ENCODE measurements around the gene COL25A1.

COL25A1 gene

GRCh38 chr4:109263721-109264120, 38.7 kb downstream of the COL25A1 start:
- TF ChIP-seq CTCF (IDR thresholded peaks at IDR 0.05): no peak
- Histone ChIP-seq H3K4me2 (ENCODE audit: low read length) (no peak overlapping the region), H3K36me3 (ENCODE audit: control insufficient read depth, insufficient read depth, low read length) (no peaks in the 10 kb centered on the region), H3K9me3 (ENCODE audit: control insufficient read depth, low read length) (no peaks in the 10 kb centered on the region), H3K9ac (no peak overlapping the region), H3K4me3 (ENCODE audit: low read depth, low read length) (no peak overlapping the region), H2AFZ (no peak overlapping the region), H3K27ac (no peak overlapping the region), H3K4me1 (no peaks in the 10 kb centered on the region), H3K27me3 (ENCODE audit: control insufficient read depth, insufficient read depth, low read length) (no peaks in the 10 kb centered on the region), H3K79me2 (no peaks in the 10 kb centered on the region)

GRCh38 chr4:109256818-109257217, 45.6 kb downstream of the COL25A1 start:
- Histone ChIP-seq H3K4me2 (ENCODE audit: low read length) (no peak overlapping the region), H3K9ac (no peak overlapping the region), H3K79me2 (no peaks in the 10 kb centered on the region), H3K36me3 (ENCODE audit: control insufficient read depth, insufficient read depth, low read length) (no peaks in the 10 kb centered on the region), H3K4me1 (no peaks in the 10 kb centered on the region), H3K27me3 (ENCODE audit: control insufficient read depth, insufficient read depth, low read length) (no peaks in the 10 kb centered on the region), H3K4me3 (ENCODE audit: low read depth, low read length) (no peak overlapping the region), H3K9me3 (ENCODE audit: control insufficient read depth, low read length) (no peaks in the 10 kb centered on the region), H3K27ac (no peak overlapping the region), H2AFZ (no peak overlapping the region)
- no peak for TF ChIP-seq CTCF (IDR thresholded peaks at IDR 0.05)

- no peak overlapping the region for H3K27ac ChIP-seq
- no peak overlapping the region for H2AFZ ChIP-seq
- no peaks in the 10 kb centered on the region for H3K36me3 ChIP-seq (ENCODE audit: control insufficient read depth, insufficient read depth, low read length)
- no peak overlapping the region for H3K9ac ChIP-seq
- no peak overlapping the region for H3K4me3 ChIP-seq (ENCODE audit: low read depth, low read length)
- H3K9me3 ChIP-seq (ENCODE audit: control insufficient read depth, low read length): no peaks in the 10 kb centered on the region
- H3K4me1 ChIP-seq: no peaks in the 10 kb centered on the region
- TF ChIP-seq CTCF (IDR thresholded peaks at IDR 0.05): no peak
- H3K4me2 ChIP-seq (ENCODE audit: low read length): no peak overlapping the region
- no peaks in the 10 kb centered on the region for H3K27me3 ChIP-seq (ENCODE audit: control insufficient read depth, insufficient read depth, low read length)
- H3K79me2 ChIP-seq: no peaks in the 10 kb centered on the region
Observed at GRCh38 chr4:109254845-109255244, 47.6 kb downstream of the COL25A1 start.

GRCh38 chr4:109251396-109251795, 51.1 kb downstream of the COL25A1 start:
- Histone ChIP-seq H3K4me2 (ENCODE audit: low read length) (no peak overlapping the region), H2AFZ (no peak overlapping the region), H3K9me3 (ENCODE audit: control insufficient read depth, low read length) (no peaks in the 10 kb centered on the region), H3K27me3 (ENCODE audit: control insufficient read depth, insufficient read depth, low read length) (no peaks in the 10 kb centered on the region), H3K36me3 (ENCODE audit: control insufficient read depth, insufficient read depth, low read length) (no peaks in the 10 kb centered on the region), H3K79me2 (no peaks in the 10 kb centered on the region), H3K9ac (no peak overlapping the region), H3K4me1 (no peaks in the 10 kb centered on the region), H3K27ac (no peak overlapping the region), H3K4me3 (ENCODE audit: low read depth, low read length) (no peak overlapping the region)
- TF ChIP-seq CTCF (IDR thresholded peaks at IDR 0.05): no peak

- H3K4me1 ChIP-seq: no peaks in the 10 kb centered on the region
- no peaks in the 10 kb centered on the region for H3K36me3 ChIP-seq (ENCODE audit: control insufficient read depth, insufficient read depth, low read length)
- H3K27me3 ChIP-seq (ENCODE audit: control insufficient read depth, insufficient read depth, low read length): no peaks in the 10 kb centered on the region
- no peak overlapping the region for H3K4me2 ChIP-seq (ENCODE audit: low read length)
- H3K9ac ChIP-seq: no peak overlapping the region
- no peak overlapping the region for H2AFZ ChIP-seq
- no peaks in the 10 kb centered on the region for H3K9me3 ChIP-seq (ENCODE audit: control insufficient read depth, low read length)
- H3K4me3 ChIP-seq (ENCODE audit: low read depth, low read length): no peak overlapping the region
- no peaks in the 10 kb centered on the region for H3K79me2 ChIP-seq
- no peak overlapping the region for H3K27ac ChIP-seq
- no peak for TF ChIP-seq CTCF (IDR thresholded peaks at IDR 0.05)
Observed at GRCh38 chr4:109248322-109248900, 54.0 kb downstream of the COL25A1 start.

Measured in parathyroid adenoma (tissue), 2 donors.